Neural cell (in vitro differentiated cells): ENCODE measurements around the gene NIPA2. TPM values are rescaled to one million over a fixed set of nuclear protein-coding genes. Genes with fewer than 3 reads are reported as not detected.

ENCODE experiments used
- H2AFZ ChIP-seq: fragments of 200-600, 300-800 bp; sonication (generic), shearing (Covaris generic); 2 replicates; pipeline ENCODE4 v1.6.0; 2014; ENCODE audit warnings: low read depth, mild to moderate bottlenecking, antibody characterized with exemption, low read length, moderate library complexity
- H3F3A ChIP-seq: fragments of 200-600 bp; shearing (Covaris generic); 2 replicates; pipeline ENCODE4 v1.6.1; 2016; ENCODE audit warnings: mild to moderate bottlenecking, moderate library complexity, mixed read lengths, antibody characterized with exemption, low read length; ENCODE audit not compliant: insufficient read depth, poor library complexity, severe bottlenecking
- H3K27ac ChIP-seq: fragments of 200-600, 300-800 bp; sonication (generic), shearing (Covaris generic); 2 replicates; pipeline ENCODE4 v1.5.1; 2014; ENCODE audit warnings: mild to moderate bottlenecking, low read length, moderate library complexity
- H3K27me3 ChIP-seq: fragments of 300-800, 200-600 bp; sonication (generic), shearing (Covaris generic); 2 replicates; pipeline ENCODE4 v1.6.0; 2014; ENCODE audit warnings: mild to moderate bottlenecking, low read depth, low read length, moderate library complexity; ENCODE audit not compliant: insufficient read depth
- H3K36me3 ChIP-seq: fragments of 300-800, 200-600 bp; sonication (generic), shearing (Covaris generic); 2 replicates; pipeline ENCODE4 v1.5.1; 2014; ENCODE audit warnings: mild to moderate bottlenecking, antibody characterized with exemption, low read length, moderate library complexity; ENCODE audit not compliant: insufficient read depth
- H3K4me2 ChIP-seq: fragments of 300-800, 200-600 bp; sonication (generic), shearing (Covaris generic); 2 replicates; pipeline ENCODE4 v1.6.0; 2014; ENCODE audit warnings: mild to moderate bottlenecking, low read length
- H3K4me3 ChIP-seq: fragments of 300-800, 200-600 bp; sonication (generic), shearing (Covaris generic); 2 replicates; pipeline ENCODE4 v1.5.1; 2014; ENCODE audit warnings: mild to moderate bottlenecking, low read length, moderate library complexity
- H3K79me2 ChIP-seq: fragments of 200-600 bp; shearing (Covaris generic); replicated peaks from 2 replicates; pipeline ENCODE4 v1.6.0; 2014; ENCODE audit warnings: mild to moderate bottlenecking, low read length, moderate library complexity; ENCODE audit not compliant: insufficient read depth
- H3K9ac ChIP-seq: fragments of 300-800, 200-600 bp; sonication (generic), shearing (Covaris generic); 2 replicates; pipeline ENCODE4 v1.6.1; 2016; ENCODE audit warnings: mild to moderate bottlenecking, low read length, mixed read lengths
- H3K9me2 ChIP-seq: fragments of 200-600 bp; shearing (Covaris generic); 2 replicates; pipeline ENCODE4 v1.6.1; 2016; ENCODE audit warnings: mild to moderate bottlenecking, low read length, mixed read lengths; ENCODE audit not compliant: insufficient read depth
- H3K9me3 ChIP-seq: fragments of 200-600, 300-800 bp; sonication (generic), shearing (Covaris generic); 2 replicates; pipeline ENCODE4 v1.6.1; 2016; ENCODE audit warnings: mild to moderate bottlenecking, mixed run types, low read length, moderate library complexity, mixed read lengths
- H4K20me1 ChIP-seq: fragments of 200-600 bp; shearing (Covaris generic); 2 replicates; pipeline ENCODE4 v1.6.1; 2016; ENCODE audit warnings: mild to moderate bottlenecking, mixed run types; ENCODE audit not compliant: insufficient read depth
- CTCF ChIP-seq: fragments of 450-650 bp; IDR thresholded peaks from 2 replicates; pipeline ENCODE4 v1.5.1; 2014; ENCODE audit warnings: antibody characterized with exemption, mild to moderate bottlenecking, moderate library complexity; ENCODE audit not compliant: poor library complexity, severe bottlenecking
- EP300 ChIP-seq: fragments of 450-650 bp; conservative IDR thresholded peaks from 2 replicates; pipeline ENCODE4 v1.6.1; 2014; ENCODE audit warnings: antibody characterized with exemption, mild to moderate bottlenecking, moderate library complexity; ENCODE audit not compliant: poor library complexity, severe bottlenecking
- EZH2 ChIP-seq: fragments of 200-600, 300-800 bp; shearing (Covaris generic), sonication (generic); IDR thresholded peaks from 2 replicates; pipeline ENCODE4 v1.6.1; 2014; ENCODE audit warnings: antibody characterized with exemption, low read length, borderline replicate concordance, mild to moderate bottlenecking; ENCODE audit not compliant: insufficient read depth, poor library complexity, severe bottlenecking
- MXI1 ChIP-seq: fragments of 450-650 bp; conservative IDR thresholded peaks from 2 replicates; pipeline ENCODE4 v1.6.1; 2014; ENCODE audit warnings: antibody characterized with exemption, mild to moderate bottlenecking; ENCODE audit not compliant: poor library complexity, severe bottlenecking
- POLR2AphosphoS5 ChIP-seq: IDR thresholded peaks from 2 replicates; pipeline ENCODE4 v1.6.1; 2012
- RAD21 ChIP-seq: fragments of 450-650 bp; conservative IDR thresholded peaks from 2 replicates; pipeline ENCODE4 v1.6.1; 2014; ENCODE audit warnings: antibody characterized with exemption, mild to moderate bottlenecking, moderate library complexity
- REST ChIP-seq: IDR thresholded peaks from 2 replicates; pipeline ENCODE4 v1.6.1; 2012; ENCODE audit warnings: borderline replicate concordance
- SMC3 ChIP-seq: fragments of 450-650 bp; conservative IDR thresholded peaks from 2 replicates; pipeline ENCODE4 v1.6.1; 2014; ENCODE audit warnings: antibody characterized with exemption, mild to moderate bottlenecking, moderate library complexity; ENCODE audit not compliant: poor library complexity
- TAF1 ChIP-seq: IDR thresholded peaks from 2 replicates; pipeline ENCODE4 v1.6.1; 2012; ENCODE audit warnings: low read depth
- polyA plus RNA-seq: library from polyadenylated mRNA; depleted of rRNA; stranded (reverse); fragments of >200 nt; gene quantifications from 2 replicates; pipeline ENCODE4 v1.2.3, GENCODE V29; 2014

The NIPA2 gene
- polyA plus RNA-seq, 1 donor from 2014 or later = 52.6 TPM

GRCh38 chr15:22874256-22874655, 35.8 kb downstream of the NIPA2 start:
- H3K27ac ChIP-seq = no peak overlapping the region
- H3K27me3 ChIP-seq = no peaks in the 10 kb centered on the region
- no peak overlapping the region for H3K9ac ChIP-seq
- H3K36me3 ChIP-seq = no peaks in the 10 kb centered on the region
- H3K4me2 ChIP-seq = no peak overlapping the region
- TF ChIP-seq EP300 (no peak), CTCF (no peak), POLR2AphosphoS5 (no peak), TAF1 (no peak), RAD21 (no peak), EZH2 (no peak), MXI1 (no peak), REST (no peak), SMC3 (no peak)
- no peaks in the 10 kb centered on the region for H3F3A ChIP-seq
- H3K9me3 ChIP-seq = no peaks in the 10 kb centered on the region
- no peaks in the 10 kb centered on the region for H3K9me2 ChIP-seq
- no peaks in the 10 kb centered on the region for H4K20me1 ChIP-seq
- no peak overlapping the region for H3K4me3 ChIP-seq
- H2AFZ ChIP-seq = no peak overlapping the region
- no peaks in the 10 kb centered on the region for H3K79me2 ChIP-seq

GRCh38 chr15:22874966-22875365, 36.5 kb downstream of the NIPA2 start:
- Histone ChIP-seq H3K36me3 (no peaks in the 10 kb centered on the region), H3K79me2 (no peaks in the 10 kb centered on the region), H3K27ac (no peak overlapping the region), H3K9me3 (no peaks in the 10 kb centered on the region), H3F3A (no peaks in the 10 kb centered on the region), H2AFZ (no peak overlapping the region), H3K27me3 (no peaks in the 10 kb centered on the region), H3K4me2 (no peak overlapping the region), H3K9ac (no peak overlapping the region), H4K20me1 (no peaks in the 10 kb centered on the region), H3K4me3 (no peak overlapping the region), H3K9me2 (no peaks in the 10 kb centered on the region)
- TF ChIP-seq CTCF (no peak), MXI1 (no peak)
